ENCODE measurements around the gene UBE2E2.

UBE2E2 gene

DNA sequence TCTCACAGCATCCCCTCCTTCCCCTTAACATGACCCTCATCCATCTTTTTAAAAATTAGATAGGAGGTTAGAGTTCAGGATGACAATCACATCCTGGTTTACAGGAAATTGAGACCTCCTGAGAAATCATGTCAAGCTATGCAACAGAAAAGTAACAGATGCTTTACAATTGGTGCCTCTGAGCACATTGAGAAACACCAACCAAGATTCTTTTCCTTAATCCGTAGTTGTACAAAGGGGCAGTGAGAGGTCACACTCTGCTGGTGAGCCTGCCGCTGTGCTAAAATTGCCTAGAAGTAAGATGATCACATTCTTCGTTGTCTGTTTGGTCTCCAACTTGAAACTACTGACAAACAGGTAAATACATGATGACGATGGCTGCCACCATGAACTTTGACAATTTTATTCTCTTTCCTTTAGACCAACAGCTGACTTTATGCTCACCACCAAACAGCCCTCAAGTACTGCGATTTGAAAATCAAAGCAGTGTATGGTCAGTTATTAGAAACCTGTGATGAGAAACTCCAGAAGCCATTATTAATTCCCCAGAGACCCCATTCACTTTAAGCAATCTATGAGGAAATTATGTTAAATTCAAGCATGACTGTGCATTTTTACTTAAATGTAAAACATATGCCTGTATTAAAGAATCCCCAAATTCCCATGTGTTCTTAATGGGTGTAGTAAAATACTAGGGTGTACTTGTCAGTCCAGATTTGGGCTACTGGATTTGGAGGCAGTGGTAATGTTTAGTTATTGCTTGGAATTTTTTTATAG is 392.0 kb downstream of the UBE2E2 start:
- Histone ChIP-seq H3K79me2 (ENCODE audit: insufficient read depth, low read length) (no peaks in the 10 kb centered on the region), H3K9ac (ENCODE audit: low read length) (no peak overlapping the region), H3K4me1 (ENCODE audit: insufficient read depth, low read length, severe bottlenecking) (peaks cover 39% of the 10 kb centered on the region), H3K9me3 (ENCODE audit: low read length) (peaks cover 6% of the 10 kb centered on the region; the same call in 1 of the 2 replicates), H3K4me2 (ENCODE audit: low read length) (no peak overlapping the region), H4K20me1 (ENCODE audit: insufficient read depth, low read length) (no peaks in the 10 kb centered on the region), H3K36me3 (ENCODE audit: insufficient read depth, low read length) (peaks cover 6% of the 10 kb centered on the region; the same call in 1 of the 2 replicates), H3K27ac (ENCODE audit: low read depth, low read length, poor library complexity, severe bottlenecking) (peak overlapping the region; percentile 73), H3F3A (ENCODE audit: insufficient read depth, low read length) (no peaks in the 10 kb centered on the region), H3K4me3 (ENCODE audit: low read depth, low read length, poor library complexity, severe bottlenecking) (no peak overlapping the region), H3K9me2 (ENCODE audit: low read depth, low read length) (no peaks in the 10 kb centered on the region), H2AFZ (ENCODE audit: low read length) (no peak overlapping the region), H3K27me3 (ENCODE audit: insufficient read depth, low read length) (no peaks in the 10 kb centered on the region)
- no peak for TF ChIP-seq CTCF (IDR thresholded peaks at IDR 0.05; ENCODE audit: low read length)
- TF ChIP-seq EZH2 (IDR thresholded peaks at IDR 0.05; ENCODE audit: borderline replicate concordance, low read length) = no peak

DNA sequence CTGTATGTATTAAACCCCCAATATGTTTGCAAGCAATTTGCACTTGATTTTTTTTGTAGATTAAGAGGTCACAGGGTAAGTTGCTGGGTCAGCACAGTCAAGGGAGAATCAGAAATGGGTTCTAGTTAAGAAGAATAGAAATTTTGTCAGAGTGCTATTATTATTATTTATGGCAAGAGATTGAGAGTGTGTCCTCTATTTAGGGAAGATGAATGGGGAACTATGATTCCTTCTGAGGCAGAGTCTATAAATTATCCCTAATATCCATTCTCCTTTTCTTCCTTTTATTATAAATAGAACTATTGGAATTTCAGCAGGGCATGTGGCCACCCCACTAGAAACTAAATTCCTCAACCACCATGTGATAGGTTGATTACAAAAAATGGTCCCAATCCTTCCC is 392.7 kb downstream of the UBE2E2 start:
- Histone ChIP-seq H3K27ac (ENCODE audit: low read depth, low read length, poor library complexity, severe bottlenecking) (no peak overlapping the region), H3K9me3 (ENCODE audit: low read length) (peaks cover 6% of the 10 kb centered on the region; the same call in 1 of the 2 replicates), H3K9ac (ENCODE audit: low read length) (no peak overlapping the region), H3F3A (ENCODE audit: insufficient read depth, low read length) (no peaks in the 10 kb centered on the region), H3K79me2 (ENCODE audit: insufficient read depth, low read length) (no peaks in the 10 kb centered on the region), H3K27me3 (ENCODE audit: insufficient read depth, low read length) (no peaks in the 10 kb centered on the region), H2AFZ (ENCODE audit: low read length) (no peak overlapping the region), H3K36me3 (ENCODE audit: insufficient read depth, low read length) (peaks cover 6% of the 10 kb centered on the region; the same call in 1 of the 2 replicates), H3K4me1 (ENCODE audit: insufficient read depth, low read length, severe bottlenecking) (peaks cover 31% of the 10 kb centered on the region), H3K4me2 (ENCODE audit: low read length) (no peak overlapping the region), H4K20me1 (ENCODE audit: insufficient read depth, low read length) (no peaks in the 10 kb centered on the region), H3K4me3 (ENCODE audit: low read depth, low read length, poor library complexity, severe bottlenecking) (no peak overlapping the region), H3K9me2 (ENCODE audit: low read depth, low read length) (no peaks in the 10 kb centered on the region)
- TF ChIP-seq EZH2 (IDR thresholded peaks at IDR 0.05; ENCODE audit: borderline replicate concordance, low read length) = no peak
- no peak for TF ChIP-seq CTCF (IDR thresholded peaks at IDR 0.05; ENCODE audit: low read length)

GRCh38 chr3:23600167-23600871 is 397.2 kb downstream of the UBE2E2 start:
- H4K20me1 ChIP-seq (ENCODE audit: insufficient read depth, low read length) = no peaks in the 10 kb centered on the region
- H3K27ac ChIP-seq (ENCODE audit: low read depth, low read length, poor library complexity, severe bottlenecking) = no peak overlapping the region
- no peak overlapping the region for H3K4me2 ChIP-seq (ENCODE audit: low read length)
- H3K79me2 ChIP-seq (ENCODE audit: insufficient read depth, low read length) = no peaks in the 10 kb centered on the region
- peaks cover 6% of the 10 kb centered on the region; the same call in 1 of the 2 replicates for H3K36me3 ChIP-seq (ENCODE audit: insufficient read depth, low read length)
- no peaks in the 10 kb centered on the region for H3K27me3 ChIP-seq (ENCODE audit: insufficient read depth, low read length)
- H3K9ac ChIP-seq (ENCODE audit: low read length) = no peak overlapping the region
- H3F3A ChIP-seq (ENCODE audit: insufficient read depth, low read length) = no peaks in the 10 kb centered on the region
- peaks cover 5% of the 10 kb centered on the region for H3K4me1 ChIP-seq (ENCODE audit: insufficient read depth, low read length, severe bottlenecking)
- no peak overlapping the region for H3K4me3 ChIP-seq (ENCODE audit: low read depth, low read length, poor library complexity, severe bottlenecking)
- H2AFZ ChIP-seq (ENCODE audit: low read length) = no peak overlapping the region
- no peak for TF ChIP-seq CTCF (IDR thresholded peaks at IDR 0.05; ENCODE audit: low read length)
- peaks cover 6% of the 10 kb centered on the region; the same call in 1 of the 2 replicates for H3K9me3 ChIP-seq (ENCODE audit: low read length)
- H3K9me2 ChIP-seq (ENCODE audit: low read depth, low read length) = no peaks in the 10 kb centered on the region
